Vagina (tissue), 2 donors: ENCODE measurements around the gene SLC39A11. TPM values are rescaled to one million over a fixed set of nuclear protein-coding genes. Genes with fewer than 3 reads are reported as not detected.

Experiments used
- DNase-seq, 2 donors: peaks; one replicate each; pipeline ENCODE4 v3.0.0-alpha.2; 2017; ENCODE audit errors: extremely low spot score in 2 of 2
- H3K27ac ChIP-seq: fragments of 200-600 bp; sonication (generic); one replicate; pipeline ENCODE4 v1.5.1; 2019
- H3K27me3 ChIP-seq: fragments of 200-600 bp; sonication (generic); one replicate; pipeline ENCODE4 v1.5.1; 2019
- H3K36me3 ChIP-seq, 2 donors: fragments of 200-600 bp; sonication (generic); one replicate each; pipeline ENCODE4 v1.5.1; 2017 to 2019
- H3K4me1 ChIP-seq: fragments of 200-600 bp; sonication (generic); one replicate; pipeline ENCODE4 v1.5.1; 2019
- H3K4me3 ChIP-seq, 2 donors: fragments of 200-600 bp; sonication (generic); 1 replicate in 1 of 2; 2 replicates in 1 of 2; pipeline ENCODE4 v1.5.1; 2016 to 2019
- H3K9me3 ChIP-seq: fragments of 200-600 bp; sonication (generic); one replicate; pipeline ENCODE4 v1.5.1; 2019
- CTCF ChIP-seq, 3 experiments: fragments of 450-650 bp in 2 of 3; fragments of 200-600 bp in 1 of 3; sonication (generic) in 1 of 3; IDR thresholded peaks; one replicate each; pipeline ENCODE4 v1.5.1; 2017 to 2019; ENCODE audit warnings: antibody characterized with exemption in 3 of 3, mild to moderate bottlenecking in 2 of 3, moderate library complexity in 2 of 3
- POLR2A ChIP-seq, 2 donors: fragments of 450-650 bp; IDR thresholded peaks; one replicate each; pipeline ENCODE4 v1.6.1; 2017; ENCODE audit warnings: antibody characterized with exemption in 2 of 2, mild to moderate bottlenecking in 2 of 2, moderate library complexity in 2 of 2
- POLR2AphosphoS5 ChIP-seq, 2 donors: sonication (generic); formaldehyde crosslinking; IDR thresholded peaks; one replicate each; pipeline ENCODE4 v1.9.0; 2017; ENCODE audit warnings: antibody characterized with exemption in 2 of 2, mild to moderate bottlenecking in 2 of 2, low read depth in 1 of 2; ENCODE audit not compliant: insufficient read depth in 1 of 2
- intact Hi-C: fragments of 100-400 bp; cut with DNase I; formaldehyde crosslinking; loops from one replicate; pipeline ENCODE4 v1.15.1; 2023
- total RNA-seq: library from RNA; depleted of rRNA; stranded (reverse); fragments of >200 nt; gene quantifications from one replicate; pipeline ENCODE4 v1.2.3, GENCODE V29; 2016

SLC39A11 gene
- total RNA-seq, 1 donor from 2014 or later: 22.6 TPM

DNA sequence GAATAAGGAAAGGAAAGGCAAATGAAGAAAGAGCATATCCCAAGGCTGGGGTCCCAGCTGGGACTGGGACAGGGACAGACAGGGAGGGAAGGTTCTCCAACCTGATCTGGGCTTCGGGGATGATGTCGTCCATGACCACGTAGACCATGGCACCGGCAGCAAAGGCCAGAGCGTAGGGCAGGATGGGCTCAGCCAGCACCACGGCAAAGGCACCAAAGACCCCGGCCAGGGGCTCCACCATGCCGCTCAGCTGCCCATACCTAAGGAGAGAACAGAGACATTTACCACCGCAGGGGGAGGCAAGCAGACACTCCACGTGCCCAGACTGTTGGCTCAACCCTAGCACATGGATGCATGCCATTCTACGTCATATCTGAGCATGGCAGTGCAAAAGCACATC lies 443.8 kb downstream of the SLC39A11 start:
- no peak for DNase-seq
- no peaks in the 10 kb centered on the region for H3K27me3 ChIP-seq
- no peaks in the 10 kb centered on the region for H3K36me3 ChIP-seq
- TF ChIP-seq POLR2A (IDR thresholded peaks at IDR 0.05) (no peak), POLR2AphosphoS5 (IDR thresholded peaks at IDR 0.05; ENCODE audit: insufficient read depth in 1 of 2, low read depth in 1 of 2) (no peak), CTCF (IDR thresholded peaks at IDR 0.05) (no peak)
- no peaks in the 10 kb centered on the region for H3K4me1 ChIP-seq
- intact Hi-C loops: no loop called here
- no peaks in the 10 kb centered on the region for H3K9me3 ChIP-seq
- H3K27ac ChIP-seq: no peak overlapping the region
- H3K4me3 ChIP-seq: no peak overlapping the region

GRCh38 chr17:72646176-72646575 lies 446.3 kb downstream of the SLC39A11 start:
- Histone ChIP-seq H3K36me3 (no peaks in the 10 kb centered on the region), H3K4me1 (no peaks in the 10 kb centered on the region), H3K9me3 (no peaks in the 10 kb centered on the region), H3K27me3 (no peaks in the 10 kb centered on the region), H3K27ac (no peak overlapping the region), H3K4me3 (no peak overlapping the region)
- intact Hi-C loops: no loop called here
- DNase-seq: no peak
- no peak for TF ChIP-seq CTCF (IDR thresholded peaks at IDR 0.05)
- no peak for TF ChIP-seq POLR2A (IDR thresholded peaks at IDR 0.05)
- no peak for TF ChIP-seq POLR2AphosphoS5 (IDR thresholded peaks at IDR 0.05; ENCODE audit: insufficient read depth in 1 of 2, low read depth in 1 of 2)

DNA sequence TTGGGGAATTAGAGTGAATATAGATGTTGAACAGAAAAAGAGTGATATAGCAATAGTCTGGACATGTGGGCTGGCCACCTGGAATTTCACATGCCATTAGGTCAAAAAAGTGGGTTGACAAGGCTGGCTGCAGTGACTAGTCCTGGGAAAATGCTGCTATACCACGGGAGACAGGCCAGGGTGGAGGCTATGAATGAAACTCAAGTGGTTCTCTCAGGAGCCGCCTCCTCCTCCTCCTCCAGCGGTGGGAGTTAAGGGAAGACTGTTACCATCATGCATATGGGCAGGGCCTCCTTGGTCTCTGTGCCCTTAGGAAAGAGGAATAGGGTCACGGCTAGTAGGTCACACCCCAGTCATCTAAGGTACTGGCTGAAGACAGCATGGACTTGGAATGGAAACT lies 448.0 kb downstream of the SLC39A11 start:
- DNase-seq: no peak
- H3K27ac ChIP-seq: no peak overlapping the region
- TF ChIP-seq POLR2A (IDR thresholded peaks at IDR 0.05): no peak
- intact Hi-C loops: no loop called here
- H3K36me3 ChIP-seq: no peaks in the 10 kb centered on the region
- no peaks in the 10 kb centered on the region for H3K4me1 ChIP-seq
- H3K27me3 ChIP-seq: no peaks in the 10 kb centered on the region
- no peak overlapping the region for H3K4me3 ChIP-seq
- no peaks in the 10 kb centered on the region for H3K9me3 ChIP-seq

DNA sequence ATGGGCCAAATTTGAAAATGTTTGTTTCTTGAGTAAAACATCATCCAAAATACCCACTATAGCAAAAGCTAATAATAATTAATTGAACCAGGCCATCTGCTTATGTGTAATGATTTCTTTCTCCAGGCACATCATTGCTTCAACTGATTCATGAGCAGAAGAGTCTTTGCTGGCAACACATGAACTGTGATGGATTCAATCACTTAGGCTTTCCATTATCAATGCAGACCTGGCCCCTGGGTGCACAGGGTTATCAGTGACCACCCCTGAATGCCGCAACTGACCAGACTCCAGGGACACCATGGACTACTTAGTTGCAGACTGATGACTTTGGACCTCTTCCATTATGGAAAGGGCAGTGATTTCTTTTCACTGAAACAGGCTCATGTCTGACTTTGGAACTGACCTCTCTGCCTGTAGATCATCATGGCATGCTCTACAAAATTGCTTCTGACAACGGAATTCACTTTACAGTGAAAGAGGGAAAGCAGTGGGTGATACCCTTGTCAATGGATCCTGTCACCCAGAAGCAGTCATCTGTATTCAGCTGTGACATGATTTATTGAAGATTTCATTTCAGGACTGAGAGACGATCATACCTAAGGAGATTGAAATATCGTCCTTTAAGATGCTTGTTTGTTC lies 448.8 kb downstream of the SLC39A11 start:
- Histone ChIP-seq H3K27ac (no peak overlapping the region), H3K36me3 (no peaks in the 10 kb centered on the region), H3K27me3 (no peaks in the 10 kb centered on the region), H3K9me3 (no peaks in the 10 kb centered on the region), H3K4me1 (no peaks in the 10 kb centered on the region), H3K4me3 (no peak overlapping the region)
- DNase-seq: no peak
- TF ChIP-seq POLR2AphosphoS5 (IDR thresholded peaks at IDR 0.05; ENCODE audit: insufficient read depth in 1 of 2, low read depth in 1 of 2) (no peak), POLR2A (IDR thresholded peaks at IDR 0.05) (no peak), CTCF (IDR thresholded peaks at IDR 0.05) (no peak)
- intact Hi-C loops: no loop called here

- Histone ChIP-seq H3K4me3 (no peak overlapping the region), H3K36me3 (no peaks in the 10 kb centered on the region), H3K27ac (no peak overlapping the region), H3K9me3 (no peaks in the 10 kb centered on the region), H3K4me1 (no peaks in the 10 kb centered on the region), H3K27me3 (no peaks in the 10 kb centered on the region)
- no peak for DNase-seq
- intact Hi-C loops: no loop called here
- no peak for TF ChIP-seq POLR2A (IDR thresholded peaks at IDR 0.05)
- no peak for TF ChIP-seq POLR2AphosphoS5 (IDR thresholded peaks at IDR 0.05; ENCODE audit: insufficient read depth in 1 of 2, low read depth in 1 of 2)
- no peak for TF ChIP-seq CTCF (IDR thresholded peaks at IDR 0.05)
Observed at GRCh38 chr17:72642720-72643119, 449.8 kb downstream of the SLC39A11 start.
